ENCODE measurements around the gene SLC17A7.

- TF ChIP-seq, protein P1, sequence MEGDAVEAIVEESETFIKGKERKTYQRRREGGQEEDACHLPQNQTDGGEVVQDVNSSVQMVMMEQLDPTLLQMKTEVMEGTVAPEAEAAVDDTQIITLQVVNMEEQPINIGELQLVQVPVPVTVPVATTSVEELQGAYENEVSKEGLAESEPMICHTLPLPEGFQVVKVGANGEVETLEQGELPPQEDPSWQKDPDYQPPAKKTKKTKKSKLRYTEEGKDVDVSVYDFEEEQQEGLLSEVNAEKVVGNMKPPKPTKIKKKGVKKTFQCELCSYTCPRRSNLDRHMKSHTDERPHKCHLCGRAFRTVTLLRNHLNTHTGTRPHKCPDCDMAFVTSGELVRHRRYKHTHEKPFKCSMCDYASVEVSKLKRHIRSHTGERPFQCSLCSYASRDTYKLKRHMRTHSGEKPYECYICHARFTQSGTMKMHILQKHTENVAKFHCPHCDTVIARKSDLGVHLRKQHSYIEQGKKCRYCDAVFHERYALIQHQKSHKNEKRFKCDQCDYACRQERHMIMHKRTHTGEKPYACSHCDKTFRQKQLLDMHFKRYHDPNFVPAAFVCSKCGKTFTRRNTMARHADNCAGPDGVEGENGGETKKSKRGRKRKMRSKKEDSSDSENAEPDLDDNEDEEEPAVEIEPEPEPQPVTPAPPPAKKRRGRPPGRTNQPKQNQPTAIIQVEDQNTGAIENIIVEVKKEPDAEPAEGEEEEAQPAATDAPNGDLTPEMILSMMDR (IDR thresholded peaks at IDR 0.05), result 0 out of 2 replicates have a peak, but pooled peaks have one; percentile 6
- TF ChIP-seq ZFX (IDR thresholded peaks at IDR 0.05; ENCODE audit: borderline replicate concordance), result no peak
Measured at GRCh38 chr19:49441210-49441959, at the start of gene SLC17A7.
